HFFc6 (cell line): ENCODE measurements around the gene TECPR2. TPM values are rescaled to one million over a fixed set of nuclear protein-coding genes. Genes with fewer than 3 reads are reported as not detected.

Experiments used
- DNase-seq: peaks from one replicate; pipeline ENCODE4 v3.0.0-alpha.2; 2018
- H3K27ac Mint-ChIP-seq: 2 replicates; pipeline ENCODE4 v1.8.0; 2020; ENCODE audit warnings: mild to moderate bottlenecking, mixed read lengths
- H3K27me3 Mint-ChIP-seq: 2 replicates; pipeline ENCODE4 v1.8.0; 2021; ENCODE audit warnings: mild to moderate bottlenecking, moderate library complexity, mixed read lengths; ENCODE audit not compliant: insufficient read depth
- H3K36me3 Mint-ChIP-seq: 2 replicates; pipeline ENCODE4 v1.8.0; 2021; ENCODE audit warnings: low read depth, mixed read lengths
- H3K4me1 Mint-ChIP-seq: 2 replicates; pipeline ENCODE4 v1.8.0; 2020; ENCODE audit warnings: low read depth, mixed read lengths
- H3K4me3 Mint-ChIP-seq: 2 replicates; pipeline ENCODE4 v1.8.0; 2020; ENCODE audit warnings: mild to moderate bottlenecking, moderate library complexity, mixed read lengths
- H3K9me3 Mint-ChIP-seq: 2 replicates; pipeline ENCODE4 v1.8.0; 2020; ENCODE audit warnings: mild to moderate bottlenecking, mixed read lengths
- total RNA-seq, 6 experiments: library from RNA; stranded (reverse); fragmentation: NEBNext Ultra II Directional; extraction: Animal tissue kit (Norgen Biotek cat#: 25700); gene quantifications; 2 replicates in 1 of 6; 3 replicates in 5 of 6; pipeline ENCODE4 v1.2.3, GENCODE V29; 2021
- TF ChIP-seq, protein P1 (sequence below): fragments of 200-600 bp; sonication (generic); IDR thresholded peaks from 2 replicates; pipeline ENCODE4 v1.5.0; 2021; ENCODE audit warnings: antibody characterized with exemption, mild to moderate bottlenecking

Gene TECPR2
- total RNA-seq, 6 experiments from 2014 or later, result 22.0 to 29.6 (median 26.4) TPM

DNA sequence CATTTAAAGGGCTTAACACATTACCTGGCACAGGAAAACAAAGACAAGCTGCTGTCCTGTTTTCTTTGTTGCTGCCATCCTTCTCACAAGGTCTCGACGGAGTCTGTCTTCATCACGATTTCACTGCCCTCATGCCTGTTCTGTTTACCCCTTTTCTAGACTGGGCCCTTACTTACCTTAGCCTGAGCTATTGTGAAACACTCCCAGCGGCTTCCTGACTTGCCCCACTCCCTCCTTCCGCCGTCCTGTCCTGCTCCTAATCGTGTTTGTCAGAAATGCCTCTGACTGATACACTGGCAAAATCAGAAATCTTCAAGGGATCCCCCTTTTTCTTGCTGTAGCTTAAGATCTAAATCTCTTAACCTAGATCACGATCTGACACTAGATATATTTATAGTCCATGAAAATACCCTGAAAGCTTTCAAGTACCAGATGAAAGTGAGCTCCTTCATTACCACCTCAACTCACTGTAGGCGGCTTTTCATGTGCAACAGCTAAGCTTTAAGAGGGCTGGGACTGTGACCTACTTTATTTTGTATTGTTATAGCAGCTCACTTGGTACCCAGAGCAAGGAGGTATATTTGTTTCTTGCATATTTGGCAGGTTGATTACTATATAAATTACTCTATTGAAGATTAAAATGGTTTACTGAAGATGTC, 32.1 kb downstream of the TECPR2 start:
- no peaks in the 10 kb centered on the region for H3K27me3 Mint-ChIP-seq
- no peak for DNase-seq
- no peak overlapping the region for H3K27ac Mint-ChIP-seq
- TF ChIP-seq, protein P1, sequence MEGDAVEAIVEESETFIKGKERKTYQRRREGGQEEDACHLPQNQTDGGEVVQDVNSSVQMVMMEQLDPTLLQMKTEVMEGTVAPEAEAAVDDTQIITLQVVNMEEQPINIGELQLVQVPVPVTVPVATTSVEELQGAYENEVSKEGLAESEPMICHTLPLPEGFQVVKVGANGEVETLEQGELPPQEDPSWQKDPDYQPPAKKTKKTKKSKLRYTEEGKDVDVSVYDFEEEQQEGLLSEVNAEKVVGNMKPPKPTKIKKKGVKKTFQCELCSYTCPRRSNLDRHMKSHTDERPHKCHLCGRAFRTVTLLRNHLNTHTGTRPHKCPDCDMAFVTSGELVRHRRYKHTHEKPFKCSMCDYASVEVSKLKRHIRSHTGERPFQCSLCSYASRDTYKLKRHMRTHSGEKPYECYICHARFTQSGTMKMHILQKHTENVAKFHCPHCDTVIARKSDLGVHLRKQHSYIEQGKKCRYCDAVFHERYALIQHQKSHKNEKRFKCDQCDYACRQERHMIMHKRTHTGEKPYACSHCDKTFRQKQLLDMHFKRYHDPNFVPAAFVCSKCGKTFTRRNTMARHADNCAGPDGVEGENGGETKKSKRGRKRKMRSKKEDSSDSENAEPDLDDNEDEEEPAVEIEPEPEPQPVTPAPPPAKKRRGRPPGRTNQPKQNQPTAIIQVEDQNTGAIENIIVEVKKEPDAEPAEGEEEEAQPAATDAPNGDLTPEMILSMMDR, result no peak
- peaks cover 28% of the 10 kb centered on the region for H3K9me3 Mint-ChIP-seq
- H3K4me1 Mint-ChIP-seq, result peaks cover 25% of the 10 kb centered on the region
- H3K4me3 Mint-ChIP-seq, result no peak overlapping the region
- H3K36me3 Mint-ChIP-seq, result peaks cover 53% of the 10 kb centered on the region

DNA sequence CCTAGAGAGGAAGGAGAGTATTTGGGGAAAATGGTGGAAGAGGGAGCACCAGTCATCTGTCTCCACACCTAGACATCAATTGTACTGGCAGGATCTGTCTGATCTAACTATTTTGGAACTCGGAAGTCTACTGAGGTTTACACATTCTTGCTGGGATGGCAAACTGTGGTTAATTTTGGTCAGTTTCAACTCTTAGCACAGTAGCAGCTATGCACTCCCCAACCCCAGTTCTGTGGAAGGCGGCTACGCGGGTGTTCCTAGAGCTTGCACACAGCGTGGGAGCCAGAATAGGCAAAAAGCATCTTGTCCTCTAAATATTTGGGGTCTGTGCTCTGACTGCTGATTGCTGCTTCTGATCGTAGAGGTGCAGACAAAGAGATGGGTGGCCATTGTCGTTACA, 33.8 kb downstream of the TECPR2 start:
- no peak overlapping the region for H3K27ac Mint-ChIP-seq
- peaks cover 61% of the 10 kb centered on the region for H3K36me3 Mint-ChIP-seq
- no peak overlapping the region for H3K4me3 Mint-ChIP-seq
- TF ChIP-seq, protein P1, result no peak
- H3K4me1 Mint-ChIP-seq, result peaks cover 15% of the 10 kb centered on the region
- peaks cover 40% of the 10 kb centered on the region for H3K9me3 Mint-ChIP-seq
- no peak for DNase-seq
- H3K27me3 Mint-ChIP-seq, result no peaks in the 10 kb centered on the region

DNA sequence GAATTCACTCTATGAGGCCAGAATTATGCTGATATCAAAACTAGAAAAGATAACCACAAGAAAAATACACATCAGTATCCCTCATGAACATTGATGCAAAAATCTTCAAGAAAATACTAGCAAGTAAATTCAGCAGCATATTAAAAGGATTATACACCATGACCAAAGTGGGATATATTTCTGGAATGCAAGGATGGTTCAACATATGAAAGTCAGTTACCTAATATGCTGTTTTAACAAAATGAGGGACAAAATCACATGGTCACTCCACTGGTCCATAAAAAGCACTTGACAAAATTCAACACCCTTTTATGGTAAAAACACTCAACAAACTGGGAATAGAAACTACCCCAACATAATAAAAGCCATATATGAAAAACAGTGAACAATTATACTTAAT, 40.3 kb downstream of the TECPR2 start:
- peaks cover under 1% of the 10 kb centered on the region; the same call in 1 of the 2 replicates for H3K4me1 Mint-ChIP-seq
- TF ChIP-seq, protein P1, result no peak
- H3K27ac Mint-ChIP-seq, result no peak overlapping the region
- H3K27me3 Mint-ChIP-seq, result no peaks in the 10 kb centered on the region; the same call in 1 of the 2 replicates
- no peak overlapping the region for H3K4me3 Mint-ChIP-seq
- no peak for DNase-seq
- peaks cover 48% of the 10 kb centered on the region for H3K9me3 Mint-ChIP-seq
- H3K36me3 Mint-ChIP-seq, result peaks cover 66% of the 10 kb centered on the region

DNA sequence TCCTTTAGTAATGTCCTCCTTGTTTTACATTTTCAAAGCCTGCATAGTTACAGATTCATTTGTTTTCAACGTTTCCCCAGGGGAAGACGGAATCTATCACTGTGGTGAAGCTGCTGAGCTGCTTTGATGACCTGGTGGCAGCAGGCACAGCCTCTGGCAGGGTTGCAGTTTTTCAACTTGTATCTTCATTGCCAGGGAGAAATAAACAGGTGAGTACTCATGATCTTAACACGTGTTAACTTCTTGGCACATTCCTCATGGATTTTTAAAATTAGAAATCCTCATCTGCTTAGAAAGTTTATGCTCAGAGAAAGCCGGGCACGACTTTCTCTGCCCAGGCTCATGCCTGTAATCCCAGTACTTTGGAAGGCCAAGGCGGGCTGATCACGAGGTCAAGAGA, 44.5 kb downstream of the TECPR2 start:
- H3K36me3 Mint-ChIP-seq, result peaks cover 39% of the 10 kb centered on the region
- peaks cover 1% of the 10 kb centered on the region for H3K27me3 Mint-ChIP-seq

DNA sequence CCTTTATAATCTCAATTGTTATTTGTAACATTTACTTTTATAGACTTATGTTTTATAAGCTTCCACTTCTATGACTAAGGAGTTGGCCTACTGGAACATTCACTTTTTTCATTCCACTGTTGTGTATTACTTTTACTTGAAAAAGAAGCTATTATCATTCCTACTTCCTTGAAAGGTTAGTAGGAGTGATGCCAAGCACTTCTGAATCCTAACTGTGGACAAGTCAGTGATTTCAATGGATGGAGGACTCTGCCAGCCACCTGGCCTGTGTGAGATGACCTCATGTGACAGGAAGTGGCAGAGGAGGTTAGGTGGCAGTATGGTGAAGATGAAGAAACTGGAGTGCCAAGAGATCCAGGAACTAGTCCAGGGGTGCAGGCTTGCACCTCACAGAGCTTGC, 46.0 kb downstream of the TECPR2 start:
- Mint-ChIP-seq H3K4me1 (peaks cover 11% of the 10 kb centered on the region; the same call in 1 of the 2 replicates), H3K27ac (no peak overlapping the region), H3K36me3 (peaks cover 24% of the 10 kb centered on the region), H3K9me3 (no peaks in the 10 kb centered on the region), H3K4me3 (no peak overlapping the region), H3K27me3 (peaks cover 1% of the 10 kb centered on the region)
- TF ChIP-seq, protein P1, result no peak
- no peak for DNase-seq

More for the DNA sequence above, 44.5 kb downstream of the TECPR2 start:
- Mint-ChIP-seq H3K4me1 (peaks cover 11% of the 10 kb centered on the region; the same call in 1 of the 2 replicates), H3K27ac (no peak overlapping the region), H3K4me3 (no peak overlapping the region), H3K9me3 (peaks cover 14% of the 10 kb centered on the region)
- TF ChIP-seq, protein P1, result no peak
- no peak for DNase-seq
